SK-MEL-5 (cell line): ENCODE results near the gene DCST1. TPM values are rescaled to one million over a fixed set of nuclear protein-coding genes. Genes with fewer than 3 reads are reported as not detected.
A peak's percentile ranks its signal among the peaks of the same experiment; 100 is the strongest.

Source experiments
- DNase-seq: peaks from one replicate; pipeline ENCODE4 v3.0.0-alpha.2; 2016; ENCODE audit warnings: low read depth, low spot score
- in situ Hi-C: cut with HindIII; loops from 2 replicates; pipeline ENCODE4 v1.10.0; 2016; ENCODE audit warnings: low sequenced_read_pairs, high pct_unique_total_duplicates, low pct_unique_long_range_greater_than_20kb
- total RNA-seq: library from RNA; depleted of rRNA; stranded (reverse); fragments of >200 nt; shearing (Covaris generic); gene quantifications from 2 replicates; pipeline ENCODE4 v1.2.3, GENCODE V29; 2014; rRNA removed

Gene DCST1
- total RNA-seq, 1 experiment from 2014 or later, result not detected

DNA sequence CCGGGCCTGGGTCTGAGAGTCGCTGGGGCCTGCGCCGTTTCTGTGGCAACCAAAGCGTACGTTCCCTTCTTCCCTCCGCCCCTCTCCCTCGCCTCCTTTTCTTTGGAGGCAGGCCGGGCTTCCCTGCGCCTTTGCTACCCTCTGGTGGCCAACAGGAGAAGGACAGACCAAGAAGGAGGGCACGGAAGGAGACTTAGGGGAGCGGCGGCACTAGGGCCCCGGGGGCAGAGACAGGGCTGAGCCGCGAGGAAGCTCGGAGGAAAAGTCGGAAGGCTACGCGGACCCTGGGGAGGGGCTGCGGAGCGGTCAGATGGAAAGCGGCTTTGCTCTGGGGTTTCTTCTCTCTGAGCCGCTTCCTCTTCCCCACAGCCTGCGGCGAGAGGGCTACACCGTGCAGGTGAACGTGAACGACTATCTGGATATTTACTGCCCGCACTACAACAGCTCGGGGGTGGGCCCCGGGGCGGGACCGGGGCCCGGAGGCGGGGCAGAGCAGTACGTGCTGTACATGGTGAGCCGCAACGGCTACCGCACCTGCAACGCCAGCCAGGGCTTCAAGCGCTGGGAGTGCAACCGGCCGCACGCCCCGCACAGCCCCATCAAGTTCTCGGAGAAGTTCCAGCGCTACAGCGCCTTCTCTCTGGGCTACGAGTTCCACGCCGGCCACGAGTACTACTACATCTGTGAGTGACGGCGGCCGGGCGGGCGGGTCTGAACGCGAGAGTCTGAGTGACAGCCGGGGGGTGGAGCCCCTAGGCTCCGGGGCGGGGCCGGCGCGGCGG lies 51.3 kb downstream of the DCST1 start:
- peak; percentile 99 for DNase-seq
- in situ Hi-C loops, result no loop called here

DNA sequence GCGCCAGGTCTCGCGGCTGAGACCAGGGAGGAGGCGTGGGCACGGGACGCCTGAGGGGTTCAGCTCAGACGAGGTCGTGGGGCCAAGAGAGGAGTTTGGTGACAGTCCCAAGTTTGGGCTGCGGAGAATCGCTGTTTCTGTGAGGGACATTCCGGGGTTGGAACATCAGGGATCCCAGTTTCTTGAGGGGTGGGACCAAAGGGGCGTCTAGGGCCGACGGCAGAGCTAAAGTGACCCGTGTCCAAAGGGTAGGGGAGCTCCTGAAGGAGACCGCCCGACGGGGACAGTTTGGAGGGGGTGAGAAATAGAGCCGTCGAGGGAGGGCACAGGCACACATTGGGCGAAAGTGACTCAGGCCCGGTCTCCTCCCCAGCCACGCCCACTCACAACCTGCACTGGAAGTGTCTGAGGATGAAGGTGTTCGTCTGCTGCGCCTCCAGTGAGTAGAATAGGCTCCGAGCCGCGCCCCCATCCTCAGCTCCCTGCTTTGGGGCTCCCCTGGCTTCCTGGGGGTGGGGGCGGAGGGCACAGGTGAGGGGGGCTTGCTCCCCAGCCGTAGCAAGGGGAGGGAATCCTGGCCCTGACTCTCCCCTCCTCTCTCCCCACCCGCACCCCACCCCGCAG lies 52.0 kb downstream of the DCST1 start:
- peak; percentile 57 for DNase-seq
- in situ Hi-C loops, result no loop called here

DNA sequence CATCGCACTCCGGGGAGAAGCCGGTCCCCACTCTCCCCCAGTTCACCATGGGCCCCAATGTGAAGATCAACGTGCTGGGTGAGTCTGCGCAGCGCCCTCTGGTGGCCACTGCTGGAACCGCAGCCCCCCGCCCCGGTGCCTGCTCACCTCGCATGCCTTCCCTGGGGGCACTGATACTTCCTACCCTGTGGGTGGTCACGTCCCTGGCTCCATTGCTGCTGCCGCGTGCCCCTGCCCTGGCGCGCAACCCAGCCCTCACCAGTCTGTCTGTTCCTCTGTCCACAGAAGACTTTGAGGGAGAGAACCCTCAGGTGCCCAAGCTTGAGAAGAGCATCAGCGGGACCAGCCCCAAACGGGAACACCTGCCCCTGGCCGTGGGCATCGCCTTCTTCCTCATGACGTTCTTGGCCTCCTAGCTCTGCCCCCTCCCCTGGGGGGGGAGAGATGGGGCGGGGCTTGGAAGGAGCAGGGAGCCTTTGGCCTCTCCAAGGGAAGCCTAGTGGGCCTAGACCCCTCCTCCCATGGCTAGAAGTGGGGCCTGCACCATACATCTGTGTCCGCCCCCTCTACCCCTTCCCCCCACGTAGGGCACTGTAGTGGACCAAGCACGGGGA lies 52.6 kb downstream of the DCST1 start:
- in situ Hi-C loops, result no loop called here
- DNase-seq, result peak; percentile 78

DNA sequence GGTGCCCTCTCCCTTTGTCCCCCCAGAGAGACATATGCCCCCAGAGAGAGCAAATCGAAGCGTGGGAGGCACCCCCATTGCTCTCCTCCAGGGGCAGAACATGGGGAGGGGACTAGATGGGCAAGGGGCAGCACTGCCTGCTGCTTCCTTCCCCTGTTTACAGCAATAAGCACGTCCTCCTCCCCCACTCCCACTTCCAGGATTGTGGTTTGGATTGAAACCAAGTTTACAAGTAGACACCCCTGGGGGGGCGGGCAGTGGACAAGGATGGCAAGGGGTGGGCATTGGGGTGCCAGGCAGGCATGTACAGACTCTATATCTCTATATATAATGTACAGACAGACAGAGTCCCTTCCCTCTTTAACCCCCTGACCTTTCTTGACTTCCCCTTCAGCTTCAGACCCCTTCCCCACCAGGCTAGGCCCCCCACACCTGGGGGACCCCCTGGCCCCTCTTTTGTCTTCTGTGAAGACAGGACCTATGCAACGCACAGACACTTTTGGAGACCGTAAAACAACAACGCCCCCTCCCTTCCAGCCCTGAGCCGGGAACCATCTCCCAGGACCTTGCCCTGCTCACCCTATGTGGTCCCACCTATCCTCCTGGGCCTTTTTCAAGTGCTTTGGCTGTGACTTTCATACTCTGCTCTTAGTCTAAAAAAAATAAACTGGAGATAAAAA lies 53.4 kb downstream of the DCST1 start:
- DNase-seq, result no peak
- in situ Hi-C loops, result no loop called here

DNA sequence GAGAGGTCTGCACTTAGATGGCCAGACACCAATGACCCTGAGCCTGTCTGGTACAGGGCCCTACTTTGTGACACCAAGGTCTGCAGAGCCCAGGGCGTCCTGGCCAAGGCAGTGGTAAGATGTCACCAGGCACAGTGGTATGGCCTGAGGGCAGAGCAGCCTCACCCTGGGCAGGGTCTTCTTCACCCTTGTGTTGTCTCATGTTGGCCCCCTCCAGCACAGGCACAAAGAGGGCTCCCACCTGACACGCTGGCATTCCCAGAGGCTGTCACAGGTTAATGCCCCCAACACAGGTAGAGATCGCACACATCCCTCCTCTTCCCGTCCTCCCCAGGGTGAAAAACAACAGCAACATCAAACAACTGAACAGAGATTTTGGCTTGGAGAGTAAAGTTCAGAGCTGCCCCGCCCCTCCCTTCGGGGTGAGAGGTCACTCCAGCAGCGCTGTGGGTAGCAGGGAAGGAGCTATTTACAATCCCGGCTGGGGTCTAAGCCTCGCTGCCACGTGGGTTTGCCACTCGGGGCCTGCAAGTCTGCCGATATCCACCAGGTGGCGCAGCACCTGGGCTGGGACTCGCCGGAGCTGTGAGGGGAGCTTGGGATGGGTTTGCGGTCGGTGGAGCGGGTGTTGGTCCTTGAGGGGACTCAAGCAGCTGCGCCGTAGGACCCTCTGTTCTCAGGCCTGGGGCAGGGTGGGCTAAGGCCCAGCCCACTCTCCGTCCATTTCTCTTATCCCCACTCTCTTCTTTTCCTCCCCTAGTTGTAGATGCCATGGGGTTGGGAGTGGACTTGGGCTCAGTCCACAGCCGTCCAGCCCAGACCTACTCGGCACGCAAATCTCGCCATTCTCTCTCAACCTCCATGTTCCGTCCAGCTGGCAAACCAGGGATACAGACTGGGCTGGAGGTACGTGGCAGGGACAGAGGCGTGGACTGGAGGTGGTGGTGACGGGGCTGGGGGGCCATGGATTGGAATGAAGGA lies 57.7 kb downstream of the DCST1 start:
- in situ Hi-C loops, result no loop called here
- peak; percentile 91 for DNase-seq

DNA sequence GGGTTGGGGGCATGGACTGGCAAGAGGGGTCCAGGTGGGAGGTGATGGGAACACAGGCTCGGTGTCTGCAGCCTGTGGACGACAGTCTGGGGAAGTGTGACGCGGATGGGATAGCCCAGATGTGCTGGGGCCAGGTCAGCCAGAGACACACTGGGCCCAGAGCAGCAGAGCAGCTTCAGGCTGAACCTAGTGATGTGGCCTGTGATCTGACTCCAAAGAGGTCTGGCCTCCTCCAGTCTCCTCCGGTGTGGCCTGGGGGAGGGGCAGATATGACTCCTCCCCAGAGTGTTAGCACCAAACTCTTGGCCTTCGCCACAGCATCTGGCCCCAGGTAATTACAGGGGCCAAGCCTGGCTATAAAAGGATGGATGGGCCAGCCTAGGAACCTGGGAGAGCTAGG lies 58.5 kb downstream of the DCST1 start:
- in situ Hi-C loops, result no loop called here
- DNase-seq, result no peak

DNA sequence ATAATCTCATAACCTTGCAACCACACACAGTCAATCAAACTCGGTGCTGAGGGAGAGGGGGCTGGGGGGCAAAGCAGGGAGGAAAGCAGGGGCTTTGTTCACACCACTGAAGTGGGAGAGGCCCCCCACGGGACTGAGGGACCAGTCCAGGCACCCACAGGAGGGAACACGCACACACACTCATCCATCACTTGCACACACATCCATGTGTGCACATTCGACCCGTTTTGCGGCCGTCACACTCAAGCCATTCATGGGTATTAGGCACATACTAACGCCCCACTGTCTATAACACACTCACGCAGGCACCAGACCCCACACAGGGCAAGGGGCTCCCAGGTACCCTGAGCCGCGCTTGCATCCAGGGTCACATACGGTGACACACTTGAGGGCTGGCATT lies 59.0 kb downstream of the DCST1 start:
- in situ Hi-C loops, result no loop called here
- DNase-seq, result no peak

DNA sequence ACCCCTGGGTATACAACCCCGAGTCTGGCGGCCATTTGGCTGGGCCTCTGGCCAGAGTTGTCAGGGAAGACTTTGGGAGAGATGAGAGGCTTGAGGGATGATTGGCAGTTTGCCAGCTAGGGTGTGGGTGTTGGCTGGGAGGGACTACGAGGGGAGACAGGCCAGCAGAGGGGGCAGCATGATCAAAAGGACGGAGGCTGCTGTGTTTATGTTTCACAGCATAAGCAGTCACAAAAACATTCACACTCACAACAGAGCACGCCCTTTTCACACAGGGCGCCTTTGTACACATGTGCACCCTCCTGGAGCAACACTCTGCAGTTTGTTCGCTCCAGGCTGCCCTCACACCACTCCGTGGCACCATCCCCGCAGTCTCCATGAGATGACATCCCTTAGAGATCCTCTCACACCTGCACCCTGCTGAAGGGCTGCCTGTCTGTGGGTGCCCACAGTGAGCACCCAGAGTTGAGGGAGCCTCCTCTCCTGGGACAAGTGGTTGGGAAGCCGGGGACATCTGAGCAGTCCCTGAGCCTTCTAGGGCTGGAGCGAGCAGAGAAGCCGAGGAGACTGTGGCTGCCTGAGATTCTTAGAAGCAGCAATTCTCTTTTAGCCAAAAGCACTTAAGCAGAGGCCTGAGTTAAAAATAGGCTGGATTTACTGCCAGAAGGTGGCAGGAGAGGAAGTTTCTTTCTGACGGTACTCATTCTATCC lies 60.4 kb downstream of the DCST1 start:
- in situ Hi-C loops, result no loop called here
- DNase-seq, result peak; percentile 81

DNA sequence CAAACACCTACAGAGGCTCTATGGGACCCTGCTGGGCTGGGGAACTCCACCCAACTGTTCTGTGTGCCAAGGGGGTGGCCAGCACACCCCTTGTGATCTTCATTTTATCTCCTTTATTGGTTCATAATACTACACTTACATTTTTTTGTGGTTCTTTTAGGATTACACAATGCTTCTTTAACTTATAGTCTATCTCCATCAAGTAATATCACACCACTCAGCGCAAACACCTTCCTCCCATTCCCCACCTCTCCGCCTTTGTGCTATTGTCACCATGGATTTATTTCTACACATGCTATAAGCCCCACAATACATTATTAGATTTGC lies 61.0 kb downstream of the DCST1 start:
- in situ Hi-C loops, result no loop called here
- DNase-seq, result no peak

DNA sequence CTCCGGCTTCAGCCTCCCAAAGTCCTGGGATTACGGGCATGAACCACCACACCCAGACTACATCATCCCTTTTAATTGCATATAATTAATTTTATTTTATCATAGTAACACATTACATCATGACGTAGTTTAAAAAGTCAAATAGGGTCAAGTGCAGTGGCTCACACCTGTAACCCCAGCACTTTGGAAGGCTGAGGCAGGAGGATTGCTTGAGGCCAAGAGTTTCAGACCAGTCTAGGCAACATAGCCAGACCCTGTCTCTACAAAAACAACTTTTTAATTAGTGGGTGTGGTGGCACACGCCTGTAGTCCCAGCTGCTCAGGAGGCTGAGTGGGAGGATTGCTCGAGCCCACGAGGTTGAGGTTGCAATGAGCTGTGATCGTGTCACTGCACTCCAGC lies 65.7 kb downstream of the DCST1 start:
- no peak for DNase-seq
- in situ Hi-C loops, result no loop called here

Other genes with a start within 250 kb of the DCST1 start
- 0.03 TPM in 1 of 2 replicates, not detected in the other for gene KCNN3, start 163.5 kb upstream of the DCST1 start, total RNA-seq
- 10.4 and 19.0 TPM in 2 replicates for gene PMVK, start 97.1 kb upstream of the DCST1 start, total RNA-seq
- 78.2 and 81.4 TPM in 2 replicates for gene PBXIP1, start 77.7 kb upstream of the DCST1 start, total RNA-seq
- gene PYGO2, start 72.0 kb upstream of the DCST1 start, total RNA-seq, result 26.9 and 30.2 TPM in 2 replicates
- gene SHC1, start 63.1 kb upstream of the DCST1 start, total RNA-seq, result 102 and 107 TPM in 2 replicates
- gene CKS1B, start 59.1 kb upstream of the DCST1 start, total RNA-seq, result 122 and 157 TPM in 2 replicates
- 53.5 and 58.2 TPM in 2 replicates for gene FLAD1, start 50.5 kb upstream of the DCST1 start, total RNA-seq
- 0.48 and 1.2 TPM in 2 replicates for gene LENEP, start 40.2 kb upstream of the DCST1 start, total RNA-seq
- 25.1 and 29.1 TPM in 2 replicates for gene ZBTB7B, start 31.0 kb upstream of the DCST1 start, total RNA-seq
- 0.18 TPM in 1 of 2 replicates, not detected in the other for gene DCST2, start within 50 bp of the DCST1 start, total RNA-seq
- gene ADAM15, start 17.5 kb downstream of the DCST1 start, total RNA-seq, result 62.0 and 67.1 TPM in 2 replicates
- 12.7 and 13.9 TPM in 2 replicates for gene EFNA4, start 29.9 kb downstream of the DCST1 start, total RNA-seq
- gene EFNA3, start 45.0 kb downstream of the DCST1 start, total RNA-seq, result 6.6 and 8.2 TPM in 2 replicates
- 25.3 and 25.7 TPM in 2 replicates for gene EFNA1, start 94.1 kb downstream of the DCST1 start, total RNA-seq
- gene SLC50A1, start 102.0 kb downstream of the DCST1 start, total RNA-seq, result 57.4 and 61.6 TPM in 2 replicates
- 28.5 and 36.9 TPM in 2 replicates for gene DPM3, start 106.7 kb downstream of the DCST1 start, total RNA-seq
- gene KRTCAP2, start 139.5 kb downstream of the DCST1 start, total RNA-seq, result 326 and 369 TPM in 2 replicates
- 0.85 and 1.3 TPM in 2 replicates for gene TRIM46, start 140.0 kb downstream of the DCST1 start, total RNA-seq
- gene THBS3, start 174.1 kb downstream of the DCST1 start, total RNA-seq, result 11.4 and 12.1 TPM in 2 replicates
- gene MTX1, start 174.9 kb downstream of the DCST1 start, total RNA-seq, result 128 and 140 TPM in 2 replicates
- gene ENTREP3, start 221.7 kb downstream of the DCST1 start, total RNA-seq, result 6.3 and 7.9 TPM in 2 replicates
- 336 and 344 TPM in 2 replicates for gene SCAMP3, start 228.5 kb downstream of the DCST1 start, total RNA-seq
- 16.4 and 28.1 TPM in 2 replicates for gene CLK2, start 239.7 kb downstream of the DCST1 start, total RNA-seq
- gene HCN3, start 243.6 kb downstream of the DCST1 start, total RNA-seq, result 2.9 and 3.3 TPM in 2 replicates